HepG2 (cell line): ENCODE data around the gene INSR. TPM values are rescaled to one million over a fixed set of nuclear protein-coding genes. Genes with fewer than 3 reads are reported as not detected.

Source experiments
- ARNT2 ChIP-seq: sonication (generic); formaldehyde crosslinking; IDR thresholded peaks from 2 replicates; pipeline ENCODE4 v1.8.0; 2022; ENCODE audit warnings: mild to moderate bottlenecking, low read depth, missing genetic modification reagents, moderate library complexity
- ATF1 ChIP-seq: IDR thresholded peaks from 2 replicates; pipeline ENCODE4 v1.6.1; 2016; ENCODE audit warnings: mild to moderate bottlenecking, control low read depth
- BHLHE40 ChIP-seq: IDR thresholded peaks from 2 replicates; pipeline ENCODE4 v1.6.1; 2011; ENCODE audit warnings: low read length, improper control_type of control experiment
- ESRRA ChIP-seq: sonication (generic); formaldehyde crosslinking; IDR thresholded peaks from 2 replicates; pipeline ENCODE4 v1.5.1; 2020; ENCODE audit warnings: mild to moderate bottlenecking, low read depth, missing genetic modification reagents
- FIP1L1 ChIP-seq: fragments of 200-400 bp; formaldehyde crosslinking; IDR thresholded peaks from 2 replicates; pipeline ENCODE4 v1.6.1; 2018; ENCODE audit warnings: low read depth, mild to moderate bottlenecking, low read length, moderate library complexity, borderline replicate concordance; ENCODE audit not compliant: insufficient read depth
- MIER2 ChIP-seq: IDR thresholded peaks from 2 replicates; pipeline ENCODE4 v1.6.1; 2016; ENCODE audit warnings: missing biosample characterization, missing genetic modification reagents
- NCOA5 ChIP-seq: sonication (generic); formaldehyde crosslinking; IDR thresholded peaks from 2 replicates; pipeline ENCODE4 v1.4.0; 2020; ENCODE audit warnings: missing genetic modification reagents
- PCBP2 ChIP-seq: fragments of 200-400 bp; formaldehyde crosslinking; optimal IDR thresholded peaks from 2 replicates; pipeline ENCODE3; 2018; ENCODE audit warnings: low read length, low read depth; ENCODE audit not compliant: poor library complexity, severe bottlenecking
- RFX5 ChIP-seq: IDR thresholded peaks from 2 replicates; pipeline ENCODE4 v1.6.1; 2011; ENCODE audit warnings: low read depth, low read length, improper control_type of control experiment
- SAFB2 ChIP-seq: sonication (generic); formaldehyde crosslinking; IDR thresholded peaks from 2 replicates; pipeline ENCODE4 v1.5.1; 2020; ENCODE audit warnings: missing genetic modification reagents, low read depth, mild to moderate bottlenecking, borderline replicate concordance
- SMC3 ChIP-seq: IDR thresholded peaks from 2 replicates; pipeline ENCODE4 v1.6.1; 2011; ENCODE audit warnings: low read length, improper control_type of control experiment
- SOX5 ChIP-seq: IDR thresholded peaks from 2 replicates; pipeline ENCODE4 v1.6.1; 2016; ENCODE audit warnings: borderline replicate concordance
- TBX2 ChIP-seq: sonication (generic); formaldehyde crosslinking; IDR thresholded peaks from 2 replicates; pipeline ENCODE4 v1.5.0; 2020; ENCODE audit warnings: missing genetic modification reagents, mild to moderate bottlenecking, borderline replicate concordance
- YEATS2 ChIP-seq: sonication (generic); formaldehyde crosslinking; IDR thresholded peaks from 2 replicates; pipeline ENCODE4 v1.4.0; 2020; ENCODE audit warnings: missing genetic modification reagents, borderline replicate concordance
- ZC3H13 ChIP-seq: sonication (generic); formaldehyde crosslinking; IDR thresholded peaks from 2 replicates; pipeline ENCODE4 v1.8.1; 2023; ENCODE audit warnings: mild to moderate bottlenecking, missing genetic modification reagents, moderate library complexity
- ZFAT ChIP-seq: sonication (generic); formaldehyde crosslinking; conservative IDR thresholded peaks from 2 replicates; pipeline ENCODE4 v1.8.1; 2023; ENCODE audit warnings: missing genetic modification reagents, inconsistent platforms
- ZFYVE20 ChIP-seq: sonication (generic); formaldehyde crosslinking; IDR thresholded peaks from 2 replicates; pipeline ENCODE4 v1.8.0; 2023; ENCODE audit warnings: low read depth, mild to moderate bottlenecking, moderate library complexity, missing genetic modification reagents, borderline replicate concordance
- ZKSCAN1 ChIP-seq: fragments of 150-350 bp; IDR thresholded peaks from 2 replicates; pipeline ENCODE4 v1.6.1; 2014; ENCODE audit warnings: low read length
- ZNF460 ChIP-seq: sonication (generic); formaldehyde crosslinking; IDR thresholded peaks from 2 replicates; pipeline ENCODE4 v1.5.1; 2020; ENCODE audit warnings: missing genetic modification reagents, mild to moderate bottlenecking, borderline replicate concordance
- ZNF569 ChIP-seq: sonication (generic); formaldehyde crosslinking; IDR thresholded peaks from 2 replicates; pipeline ENCODE4 v1.5.0; 2020; ENCODE audit warnings: mild to moderate bottlenecking, missing genetic modification reagents, moderate library complexity, borderline replicate concordance
- polyA plus RNA-seq, 8 experiments: library from polyadenylated mRNA; depleted of rRNA in 3 of 8; stranded (reverse) in 7 of 8; unstranded in 1 of 8; fragments of >200 nt; fragmentation: Illumina TruSeq in 4 of 8; extraction: Trizol in 4 of 8; gene quantifications; 2 replicates each; pipeline versions ENCODE4 v1.2.1 to v1.2.3, GENCODE V29; 2011 to 2016; ENCODE audit warnings: low read depth in 4 of 8, missing spikeins in 1 of 8, mixed read lengths in 1 of 8; ENCODE audit not compliant: insufficient read depth in 1 of 8
- total RNA-seq, 5 experiments: library from RNA; depleted of rRNA; stranded (reverse); fragments of >200 nt; fragmentation: Illumina TruSeq; extraction: Trizol; gene quantifications; 2 replicates each; pipeline ENCODE4 v1.2.3, GENCODE V29; 2016; ENCODE audit warnings: low read depth in 1 of 5
- TF ChIP-seq, protein P1 (sequence below): sonication (generic); formaldehyde crosslinking; IDR thresholded peaks from 2 replicates; pipeline ENCODE4 v1.4.0; 2020; ENCODE audit warnings: missing genetic modification reagents
- TF ChIP-seq, protein P2 (sequence below): sonication (generic); formaldehyde crosslinking; IDR thresholded peaks from 2 replicates; pipeline ENCODE4 v1.4.0; 2020; ENCODE audit warnings: missing genetic modification reagents
- TF ChIP-seq, protein P3 (sequence below): fragments of 450-650 bp; IDR thresholded peaks from 2 replicates; pipeline ENCODE4 v1.6.1; 2017; ENCODE audit warnings: mild to moderate bottlenecking

INSR gene
- total and polyA plus RNA-seq, 2 of the 13 experiments (the other 11 are each of a cell fraction or from before 2014, with no cell fraction given) = 24.2 to 29.8 TPM

DNA sequence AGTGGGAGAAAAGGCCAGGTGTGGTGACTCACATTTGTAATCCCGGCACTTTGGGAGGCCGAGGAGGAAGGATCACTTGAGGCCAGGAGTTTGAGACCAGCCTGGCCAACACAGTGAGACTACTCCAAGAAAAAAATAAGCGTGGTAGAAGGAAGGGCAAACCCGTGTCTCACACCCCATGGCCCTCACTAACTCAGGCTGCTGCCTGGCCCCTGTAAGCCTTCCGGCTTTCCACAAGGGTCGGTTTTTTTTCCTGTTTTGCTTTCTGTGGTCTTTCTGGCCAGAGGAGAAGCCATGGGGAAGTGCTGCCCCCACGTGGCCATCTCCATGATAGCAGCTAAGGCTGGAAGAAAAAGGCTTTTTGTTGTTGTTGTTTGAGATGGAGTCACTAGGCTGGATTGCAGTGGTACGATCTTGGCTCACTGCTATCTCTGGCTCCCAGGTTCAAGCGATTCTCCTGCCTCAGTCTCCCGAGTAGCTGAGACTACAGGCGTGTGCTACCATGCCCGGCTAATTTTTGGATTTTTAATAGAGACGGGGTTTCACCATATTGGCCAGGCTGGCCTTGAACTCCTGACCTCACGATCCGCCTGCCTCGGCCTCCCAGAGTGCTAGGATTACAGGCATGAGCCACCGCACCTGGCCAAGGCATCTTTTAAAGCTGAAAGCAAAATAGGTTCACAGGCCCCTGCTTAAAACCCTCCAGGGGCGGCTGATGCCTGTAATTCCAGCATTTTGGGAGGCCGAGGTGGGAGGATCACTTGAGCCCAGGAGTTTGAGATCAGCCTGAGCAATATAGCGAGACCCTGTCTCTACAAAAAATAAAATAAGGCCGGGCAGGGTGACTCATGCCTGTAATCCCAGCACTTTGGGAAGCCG, 47.0 kb upstream of the INSR start (continued):
- TF ChIP-seq ARNT2 (no peak), RFX5 (no peak), ZNF569 (CRISPR knock-in tag) (no peak), SAFB2 (CRISPR knock-in tag) (no peak), ATF1 (no peak), PCBP2 (no peak), TBX2 (no peak), ZFAT (CRISPR knock-in tag) (no peak), SMC3 (peak; percentile 97), ZFYVE20 (CRISPR knock-in tag) (no peak), NCOA5 (CRISPR knock-in tag) (no peak), ZKSCAN1 (no peak; the same call in 1 of the 2 replicates), ZNF460 (CRISPR knock-in tag) (no peak), ZC3H13 (CRISPR knock-in tag) (no peak), YEATS2 (peak; percentile 41; the same call in 1 of the 2 replicates), BHLHE40 (peak; percentile 39; the same call in 1 of the 2 replicates), SOX5 (CRISPR knock-in tag) (no peak; the same call in 1 of the 2 replicates), MIER2 (CRISPR knock-in tag) (no peak), FIP1L1 (no peak), ESRRA (CRISPR knock-in tag) (no peak)
- TF ChIP-seq, protein P1, sequence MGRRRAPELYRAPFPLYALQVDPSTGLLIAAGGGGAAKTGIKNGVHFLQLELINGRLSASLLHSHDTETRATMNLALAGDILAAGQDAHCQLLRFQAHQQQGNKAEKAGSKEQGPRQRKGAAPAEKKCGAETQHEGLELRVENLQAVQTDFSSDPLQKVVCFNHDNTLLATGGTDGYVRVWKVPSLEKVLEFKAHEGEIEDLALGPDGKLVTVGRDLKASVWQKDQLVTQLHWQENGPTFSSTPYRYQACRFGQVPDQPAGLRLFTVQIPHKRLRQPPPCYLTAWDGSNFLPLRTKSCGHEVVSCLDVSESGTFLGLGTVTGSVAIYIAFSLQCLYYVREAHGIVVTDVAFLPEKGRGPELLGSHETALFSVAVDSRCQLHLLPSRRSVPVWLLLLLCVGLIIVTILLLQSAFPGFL (CRISPR knock-in tag) = no peak
- TF ChIP-seq, protein P2, sequence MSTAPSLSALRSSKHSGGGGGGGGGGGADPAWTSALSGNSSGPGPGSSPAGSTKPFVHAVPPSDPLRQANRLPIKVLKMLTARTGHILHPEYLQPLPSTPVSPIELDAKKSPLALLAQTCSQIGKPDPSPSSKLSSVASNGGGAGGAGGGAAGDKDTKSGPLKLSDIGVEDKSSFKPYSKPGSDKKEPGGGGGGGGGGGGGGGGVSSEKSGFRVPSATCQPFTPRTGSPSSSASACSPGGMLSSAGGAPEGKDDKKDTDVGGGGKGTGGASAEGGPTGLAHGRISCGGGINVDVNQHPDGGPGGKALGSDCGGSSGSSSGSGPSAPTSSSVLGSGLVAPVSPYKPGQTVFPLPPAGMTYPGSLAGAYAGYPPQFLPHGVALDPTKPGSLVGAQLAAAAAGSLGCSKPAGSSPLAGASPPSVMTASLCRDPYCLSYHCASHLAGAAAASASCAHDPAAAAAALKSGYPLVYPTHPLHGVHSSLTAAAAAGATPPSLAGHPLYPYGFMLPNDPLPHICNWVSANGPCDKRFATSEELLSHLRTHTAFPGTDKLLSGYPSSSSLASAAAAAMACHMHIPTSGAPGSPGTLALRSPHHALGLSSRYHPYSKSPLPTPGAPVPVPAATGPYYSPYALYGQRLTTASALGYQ (CRISPR knock-in tag) = no peak
- TF ChIP-seq, protein P3, sequence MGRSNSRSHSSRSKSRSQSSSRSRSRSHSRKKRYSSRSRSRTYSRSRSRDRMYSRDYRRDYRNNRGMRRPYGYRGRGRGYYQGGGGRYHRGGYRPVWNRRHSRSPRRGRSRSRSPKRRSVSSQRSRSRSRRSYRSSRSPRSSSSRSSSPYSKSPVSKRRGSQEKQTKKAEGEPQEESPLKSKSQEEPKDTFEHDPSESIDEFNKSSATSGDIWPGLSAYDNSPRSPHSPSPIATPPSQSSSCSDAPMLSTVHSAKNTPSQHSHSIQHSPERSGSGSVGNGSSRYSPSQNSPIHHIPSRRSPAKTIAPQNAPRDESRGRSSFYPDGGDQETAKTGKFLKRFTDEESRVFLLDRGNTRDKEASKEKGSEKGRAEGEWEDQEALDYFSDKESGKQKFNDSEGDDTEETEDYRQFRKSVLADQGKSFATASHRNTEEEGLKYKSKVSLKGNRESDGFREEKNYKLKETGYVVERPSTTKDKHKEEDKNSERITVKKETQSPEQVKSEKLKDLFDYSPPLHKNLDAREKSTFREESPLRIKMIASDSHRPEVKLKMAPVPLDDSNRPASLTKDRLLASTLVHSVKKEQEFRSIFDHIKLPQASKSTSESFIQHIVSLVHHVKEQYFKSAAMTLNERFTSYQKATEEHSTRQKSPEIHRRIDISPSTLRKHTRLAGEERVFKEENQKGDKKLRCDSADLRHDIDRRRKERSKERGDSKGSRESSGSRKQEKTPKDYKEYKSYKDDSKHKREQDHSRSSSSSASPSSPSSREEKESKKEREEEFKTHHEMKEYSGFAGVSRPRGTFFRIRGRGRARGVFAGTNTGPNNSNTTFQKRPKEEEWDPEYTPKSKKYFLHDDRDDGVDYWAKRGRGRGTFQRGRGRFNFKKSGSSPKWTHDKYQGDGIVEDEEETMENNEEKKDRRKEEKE = no peak
